Neural cell (in vitro differentiated cells): ENCODE data around the gene ANXA9. TPM values are rescaled to one million over a fixed set of nuclear protein-coding genes. Genes with fewer than 3 reads are reported as not detected.

Source experiments
- H2AFZ ChIP-seq: fragments of 200-600, 300-800 bp; sonication (generic), shearing (Covaris generic); 2 replicates; pipeline ENCODE4 v1.6.0; 2014; ENCODE audit warnings: low read depth, mild to moderate bottlenecking, antibody characterized with exemption, low read length, moderate library complexity
- H3F3A ChIP-seq: fragments of 200-600 bp; shearing (Covaris generic); 2 replicates; pipeline ENCODE4 v1.6.1; 2016; ENCODE audit warnings: mild to moderate bottlenecking, moderate library complexity, mixed read lengths, antibody characterized with exemption, low read length; ENCODE audit not compliant: insufficient read depth, poor library complexity, severe bottlenecking
- H3K27ac ChIP-seq: fragments of 200-600, 300-800 bp; sonication (generic), shearing (Covaris generic); 2 replicates; pipeline ENCODE4 v1.5.1; 2014; ENCODE audit warnings: mild to moderate bottlenecking, low read length, moderate library complexity
- H3K27me3 ChIP-seq: fragments of 300-800, 200-600 bp; sonication (generic), shearing (Covaris generic); 2 replicates; pipeline ENCODE4 v1.6.0; 2014; ENCODE audit warnings: mild to moderate bottlenecking, low read depth, low read length, moderate library complexity; ENCODE audit not compliant: insufficient read depth
- H3K36me3 ChIP-seq: fragments of 300-800, 200-600 bp; sonication (generic), shearing (Covaris generic); 2 replicates; pipeline ENCODE4 v1.5.1; 2014; ENCODE audit warnings: mild to moderate bottlenecking, antibody characterized with exemption, low read length, moderate library complexity; ENCODE audit not compliant: insufficient read depth
- H3K4me2 ChIP-seq: fragments of 300-800, 200-600 bp; sonication (generic), shearing (Covaris generic); 2 replicates; pipeline ENCODE4 v1.6.0; 2014; ENCODE audit warnings: mild to moderate bottlenecking, low read length
- H3K4me3 ChIP-seq: fragments of 300-800, 200-600 bp; sonication (generic), shearing (Covaris generic); 2 replicates; pipeline ENCODE4 v1.5.1; 2014; ENCODE audit warnings: mild to moderate bottlenecking, low read length, moderate library complexity
- H3K79me2 ChIP-seq: fragments of 200-600 bp; shearing (Covaris generic); replicated peaks from 2 replicates; pipeline ENCODE4 v1.6.0; 2014; ENCODE audit warnings: mild to moderate bottlenecking, low read length, moderate library complexity; ENCODE audit not compliant: insufficient read depth
- H3K9ac ChIP-seq: fragments of 300-800, 200-600 bp; sonication (generic), shearing (Covaris generic); 2 replicates; pipeline ENCODE4 v1.6.1; 2016; ENCODE audit warnings: mild to moderate bottlenecking, low read length, mixed read lengths
- H3K9me2 ChIP-seq: fragments of 200-600 bp; shearing (Covaris generic); 2 replicates; pipeline ENCODE4 v1.6.1; 2016; ENCODE audit warnings: mild to moderate bottlenecking, low read length, mixed read lengths; ENCODE audit not compliant: insufficient read depth
- H3K9me3 ChIP-seq: fragments of 200-600, 300-800 bp; sonication (generic), shearing (Covaris generic); 2 replicates; pipeline ENCODE4 v1.6.1; 2016; ENCODE audit warnings: mild to moderate bottlenecking, mixed run types, low read length, moderate library complexity, mixed read lengths
- H4K20me1 ChIP-seq: fragments of 200-600 bp; shearing (Covaris generic); 2 replicates; pipeline ENCODE4 v1.6.1; 2016; ENCODE audit warnings: mild to moderate bottlenecking, mixed run types; ENCODE audit not compliant: insufficient read depth
- CTCF ChIP-seq: fragments of 450-650 bp; IDR thresholded peaks from 2 replicates; pipeline ENCODE4 v1.5.1; 2014; ENCODE audit warnings: antibody characterized with exemption, mild to moderate bottlenecking, moderate library complexity; ENCODE audit not compliant: poor library complexity, severe bottlenecking
- EP300 ChIP-seq: fragments of 450-650 bp; conservative IDR thresholded peaks from 2 replicates; pipeline ENCODE4 v1.6.1; 2014; ENCODE audit warnings: antibody characterized with exemption, mild to moderate bottlenecking, moderate library complexity; ENCODE audit not compliant: poor library complexity, severe bottlenecking
- EZH2 ChIP-seq: fragments of 200-600, 300-800 bp; shearing (Covaris generic), sonication (generic); IDR thresholded peaks from 2 replicates; pipeline ENCODE4 v1.6.1; 2014; ENCODE audit warnings: antibody characterized with exemption, low read length, borderline replicate concordance, mild to moderate bottlenecking; ENCODE audit not compliant: insufficient read depth, poor library complexity, severe bottlenecking
- MXI1 ChIP-seq: fragments of 450-650 bp; conservative IDR thresholded peaks from 2 replicates; pipeline ENCODE4 v1.6.1; 2014; ENCODE audit warnings: antibody characterized with exemption, mild to moderate bottlenecking; ENCODE audit not compliant: poor library complexity, severe bottlenecking
- POLR2AphosphoS5 ChIP-seq: IDR thresholded peaks from 2 replicates; pipeline ENCODE4 v1.6.1; 2012
- RAD21 ChIP-seq: fragments of 450-650 bp; conservative IDR thresholded peaks from 2 replicates; pipeline ENCODE4 v1.6.1; 2014; ENCODE audit warnings: antibody characterized with exemption, mild to moderate bottlenecking, moderate library complexity
- REST ChIP-seq: IDR thresholded peaks from 2 replicates; pipeline ENCODE4 v1.6.1; 2012; ENCODE audit warnings: borderline replicate concordance
- SMC3 ChIP-seq: fragments of 450-650 bp; conservative IDR thresholded peaks from 2 replicates; pipeline ENCODE4 v1.6.1; 2014; ENCODE audit warnings: antibody characterized with exemption, mild to moderate bottlenecking, moderate library complexity; ENCODE audit not compliant: poor library complexity
- TAF1 ChIP-seq: IDR thresholded peaks from 2 replicates; pipeline ENCODE4 v1.6.1; 2012; ENCODE audit warnings: low read depth
- polyA plus RNA-seq: library from polyadenylated mRNA; depleted of rRNA; stranded (reverse); fragments of >200 nt; gene quantifications from 2 replicates; pipeline ENCODE4 v1.2.3, GENCODE V29; 2014

The ANXA9 gene
- polyA plus RNA-seq, 1 donor from 2014 or later, result not detected

- Histone ChIP-seq H3K36me3 (no peaks in the 10 kb centered on the region), H3K79me2 (peaks cover 32% of the 10 kb centered on the region), H2AFZ (peak within 1 kb of the TSS; percentile 48), H3F3A (no peaks in the 10 kb centered on the region), H3K4me3 (peak within 1 kb of the TSS; percentile 76), H4K20me1 (no peaks in the 10 kb centered on the region), H3K9me3 (no peaks in the 10 kb centered on the region), H3K4me2 (peak within 1 kb of the TSS; percentile 74), H3K9me2 (no peaks in the 10 kb centered on the region), H3K27ac (peak within 1 kb of the TSS; percentile 75), H3K27me3 (no peaks in the 10 kb centered on the region), H3K9ac (peak within 1 kb of the TSS; percentile 62)
- TF ChIP-seq EP300 (no peak), RAD21 (peak; percentile 63), SMC3 (peak; percentile 50), TAF1 (peak; percentile 24), EZH2 (no peak), POLR2AphosphoS5 (peak; percentile 73), REST (peak; percentile 45), MXI1 (peak; percentile 53), CTCF (peak; percentile 74)
These were observed 24.4 kb downstream of the ANXA9 start, which contains the start of gene MINDY1 for GRCh38 chr1:151006327-151007052. TSS of gene MINDY1 (minus strand) at chr1:151006902. CDS start at chr1:151002617, 4,285 bp downstream.

GRCh38 chr1:151007853-151008243 lies 25.8 kb downstream of the ANXA9 start:
- no peaks in the 10 kb centered on the region for H3K36me3 ChIP-seq
- peak overlapping the region; percentile 75 for H3K27ac ChIP-seq
- H3K4me3 ChIP-seq, result peak overlapping the region; percentile 76
- H3K4me2 ChIP-seq, result no peak overlapping the region
- no peaks in the 10 kb centered on the region for H3K9me3 ChIP-seq
- no peaks in the 10 kb centered on the region for H4K20me1 ChIP-seq
- H3K27me3 ChIP-seq, result no peaks in the 10 kb centered on the region
- H3K79me2 ChIP-seq, result peaks cover 32% of the 10 kb centered on the region
- H3K9ac ChIP-seq, result peak overlapping the region; percentile 9
- no peaks in the 10 kb centered on the region for H3F3A ChIP-seq
- H2AFZ ChIP-seq, result no peak overlapping the region
- no peak for TF ChIP-seq MXI1
- TF ChIP-seq POLR2AphosphoS5, result no peak
- no peak for TF ChIP-seq EZH2
- TF ChIP-seq CTCF, result no peak
- TF ChIP-seq RAD21, result no peak
- TF ChIP-seq SMC3, result no peak
- TF ChIP-seq EP300, result no peak
- no peak for TF ChIP-seq REST
- TF ChIP-seq TAF1, result no peak
- no peaks in the 10 kb centered on the region for H3K9me2 ChIP-seq
